AG04449 (cell line): ENCODE measurements around the gene RAD9B.
A peak's percentile ranks its signal among the peaks of the same experiment; 100 is the strongest.
"Not testable (repeated sequence)": the region's sequence is repeated elsewhere in the genome, so short reads cannot be mapped to it uniquely, and the experiment has no call there.

Experiments used
- CTCF ChIA-PET: fragments of 350-600 bp; formaldehyde crosslinking; extraction: SDS; loops from one replicate; lab custom pipeline; 2021; ENCODE audit warnings: antibody characterized with exemption; lab: Yijun Ruan, JAX
- POLR2A ChIA-PET: fragments of 400-600, 350-600 bp; formaldehyde crosslinking; extraction: SDS; loops from one replicate; lab custom pipeline; 2020; ENCODE audit warnings: antibody characterized with exemption, inconsistent platforms; lab: Yijun Ruan, JAX
- DNase-seq: peaks from one replicate; pipeline ENCODE4 v3.0.0-alpha.2; 2010; ENCODE audit warnings: low read depth, low spot score
- H3K4me3 ChIP-seq: 2 replicates; pipeline ENCODE4 v1.5.1; 2011; ENCODE audit warnings: low read depth, mild to moderate bottlenecking, control low read depth, low read length
- CTCF ChIP-seq: IDR thresholded peaks from one replicate; pipeline ENCODE4 v1.5.1; 2011; ENCODE audit warnings: mild to moderate bottlenecking, moderate library complexity, low read length, control low read depth, inconsistent platforms; ENCODE audit not compliant: insufficient read depth; ENCODE audit errors: missing control alignments

The RAD9B gene

GRCh38 chr12:110540048-110540447, 37.9 kb downstream of the RAD9B start:
- CTCF ChIA-PET: interaction anchor here (0.8 to 9.0 kb wide), 6 partner anchors 9 to 61 kb away, joined by 3 to 85 read pairs (median 4); no protein-coding TSS in a partner anchor
- H3K4me3 ChIP-seq: no peak overlapping the region
- DNase-seq: no peak

DNA sequence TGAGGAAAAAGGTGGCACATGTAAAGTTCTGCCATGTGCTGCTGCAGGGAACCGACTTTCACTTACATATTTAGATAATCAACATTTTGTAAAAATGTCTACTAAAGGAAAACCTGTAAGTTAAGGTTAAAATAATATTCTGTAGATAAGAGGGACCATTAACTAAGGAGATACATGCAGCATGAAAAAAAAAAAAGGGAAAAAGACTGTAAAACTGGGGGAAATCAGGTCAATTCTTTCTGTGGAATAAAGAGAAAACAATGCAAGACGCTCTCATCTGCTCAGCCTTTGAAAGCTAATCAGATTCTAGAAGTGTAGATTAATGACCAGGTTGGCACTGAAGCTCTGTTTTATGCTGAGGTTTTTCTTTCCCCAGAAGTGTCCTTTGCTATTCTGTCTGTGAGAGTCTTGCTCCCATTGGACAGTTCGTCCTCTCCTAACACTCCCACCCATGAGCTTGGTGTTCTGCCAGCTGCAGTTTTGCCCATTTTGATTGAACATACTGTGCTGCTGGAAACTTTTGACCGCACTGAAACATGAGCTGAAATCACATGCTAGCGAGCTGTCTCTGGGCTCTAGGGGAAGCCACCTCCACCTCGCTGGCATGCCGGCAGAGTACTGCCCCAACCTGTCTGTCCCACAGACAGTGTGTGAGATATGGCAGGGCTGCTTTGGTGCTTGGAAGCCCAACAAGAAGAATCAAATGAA, 41.3 kb downstream of the RAD9B start:
- POLR2A ChIA-PET: no interaction called here
- H3K4me3 ChIP-seq: no peak overlapping the region
- CTCF ChIA-PET: interaction anchor here (0.5 to 3.1 kb wide), 5 partner anchors 8 to 59 kb away, joined by 3 to 16 read pairs (median 4); no protein-coding TSS in a partner anchor
- DNase-seq: no peak
- no peak for TF ChIP-seq CTCF

More at GRCh38 chr12:110540048-110540447, 37.9 kb downstream of the RAD9B start:
- no peak for TF ChIP-seq CTCF
- POLR2A ChIA-PET: no interaction called here

DNA sequence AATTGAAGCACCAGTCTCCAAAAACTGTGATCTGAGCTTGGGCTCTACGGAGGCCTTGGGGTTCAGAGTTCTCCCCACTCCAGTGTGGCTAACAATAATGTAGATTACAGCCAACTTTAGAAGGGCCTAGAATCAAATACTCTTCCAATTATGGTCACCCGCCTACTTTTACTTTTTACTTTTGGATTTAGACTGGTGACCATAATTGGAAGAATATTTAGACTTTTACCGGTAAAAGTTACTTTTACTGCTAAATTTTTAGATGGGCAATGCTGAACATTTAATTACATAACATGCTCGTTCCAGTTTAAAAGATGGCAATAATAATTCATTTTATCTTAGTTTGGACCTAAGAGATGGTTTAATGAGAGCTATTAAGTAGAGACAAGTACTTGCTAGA, 41.8 kb downstream of the RAD9B start:
- no peak for TF ChIP-seq CTCF
- ChIA-PET CTCF (interaction anchor here (0.5 to 3.1 kb wide), 5 partner anchors 8 to 58 kb away, joined by 3 to 16 read pairs (median 4); no protein-coding TSS in a partner anchor), POLR2A (no interaction called here)
- H3K4me3 ChIP-seq: no peak overlapping the region
- DNase-seq: no peak

GRCh38 chr12:110545259-110545658, 43.1 kb downstream of the RAD9B start:
- POLR2A ChIA-PET, H3K4me3 ChIP-seq: not testable (repeated sequence)
- DNase-seq: peak; percentile 69
- CTCF ChIA-PET: interaction anchor here (3.1 kb wide), 1 partner anchor 57 kb away, joined by 16 read pairs; no protein-coding TSS in a partner anchor

DNA sequence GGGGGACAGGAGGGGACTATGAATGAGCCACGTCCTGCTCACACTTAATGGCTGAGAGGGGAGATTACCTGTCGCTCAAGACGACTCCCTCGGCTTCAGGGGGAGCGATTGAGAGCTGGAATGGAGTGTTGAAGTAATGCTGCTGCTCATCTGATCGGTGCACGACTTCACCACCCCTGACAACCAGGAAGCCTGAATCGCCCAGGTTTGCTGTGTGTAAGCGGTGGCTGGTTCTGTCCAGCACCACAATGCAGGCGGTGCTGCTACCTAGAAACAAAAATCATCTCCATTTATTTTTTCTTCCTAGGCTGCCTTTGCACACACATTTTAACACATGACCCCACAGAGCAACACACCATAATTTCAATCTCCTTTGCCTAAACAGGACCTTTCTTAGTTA, 43.7 kb downstream of the RAD9B start:
- CTCF ChIA-PET: interaction anchor here (9.6 kb wide), 1 partner anchor 56 kb away, joined by 161 read pairs; no protein-coding TSS in a partner anchor
- H3K4me3 ChIP-seq: no peak overlapping the region
- POLR2A ChIA-PET: no interaction called here
- no peak for DNase-seq
- no peak for TF ChIP-seq CTCF

- CTCF ChIA-PET: interaction anchor here (9.6 kb wide), 1 partner anchor 55 kb away, joined by 161 read pairs; no protein-coding TSS in a partner anchor
- peak; percentile 75 for DNase-seq
- POLR2A ChIA-PET: no interaction called here
- no peak for TF ChIP-seq CTCF
- no peak overlapping the region for H3K4me3 ChIP-seq
These were observed 44.2 kb downstream of the RAD9B start for GRCh38 chr12:110546339-110546738.
